Loucy (cell line): ENCODE measurements around the gene DQX1.
A peak's percentile ranks its signal among the peaks of the same experiment; 100 is the strongest.
"Not testable (repeated sequence)": the region's sequence is repeated elsewhere in the genome, so short reads cannot be mapped to it uniquely, and the experiment has no call there.

Source experiments
- H2AFZ ChIP-seq: fragments of 200-600 bp; sonication (generic); 2 replicates; pipeline ENCODE4 v1.6.0; 2016; ENCODE audit warnings: antibody characterized with exemption, mild to moderate bottlenecking, low read length, moderate library complexity
- H3F3A ChIP-seq: fragments of 200-600 bp; 2 replicates; pipeline ENCODE4 v1.6.0; 2016; ENCODE audit warnings: antibody characterized with exemption, low read depth, mild to moderate bottlenecking
- H3K27me3 ChIP-seq: fragments of 200-600 bp; sonication (generic); 2 replicates; pipeline ENCODE4 v1.6.1; 2014; ENCODE audit warnings: low read length, mild to moderate bottlenecking; ENCODE audit not compliant: insufficient read depth, poor library complexity, severe bottlenecking
- H3K36me3 ChIP-seq: fragments of 200-600 bp; sonication (generic); 2 replicates; pipeline ENCODE4 v1.6.1; 2016; ENCODE audit warnings: low read length; ENCODE audit not compliant: insufficient read depth
- H3K4me1 ChIP-seq: fragments of 200-600 bp; sonication (generic); 2 replicates; pipeline ENCODE4 v1.5.1; 2014; ENCODE audit warnings: low read length, mild to moderate bottlenecking; ENCODE audit not compliant: insufficient read depth, poor library complexity, severe bottlenecking
- H3K4me2 ChIP-seq: fragments of 200-600 bp; sonication (generic); 2 replicates; pipeline ENCODE4 v1.6.0; 2014; ENCODE audit warnings: antibody characterized with exemption, low read length, low read depth, mild to moderate bottlenecking; ENCODE audit not compliant: poor library complexity, severe bottlenecking
- H3K4me3 ChIP-seq: fragments of 200-600 bp; sonication (generic); 2 replicates; pipeline ENCODE4 v1.5.1; 2014; ENCODE audit warnings: low read length, mild to moderate bottlenecking, mixed read lengths; ENCODE audit not compliant: poor library complexity, severe bottlenecking
- H3K79me2 ChIP-seq: fragments of 200-600 bp; sonication (generic); 2 replicates; pipeline ENCODE4 v1.6.1; 2014; ENCODE audit warnings: low read length; ENCODE audit not compliant: insufficient read depth
- H3K9ac ChIP-seq: fragments of 200-600 bp; sonication (generic); 2 replicates; pipeline ENCODE4 v1.6.0; 2014; ENCODE audit warnings: mild to moderate bottlenecking, low read depth, low read length, moderate library complexity; ENCODE audit not compliant: poor library complexity, severe bottlenecking
- H3K9me2 ChIP-seq: fragments of 200-600 bp; sonication (generic); replicated peaks from 2 replicates; pipeline ENCODE4 v1.6.1; 2016; ENCODE audit warnings: low read depth, low read length, mixed read lengths
- H3K9me3 ChIP-seq: fragments of 200-600 bp; sonication (generic); 2 replicates; pipeline ENCODE4 v1.6.1; 2014; ENCODE audit warnings: mild to moderate bottlenecking, antibody characterized with exemption, low read length, low read depth; ENCODE audit not compliant: insufficient read depth
- H4K20me1 ChIP-seq: fragments of 200-600 bp; sonication (generic); 2 replicates; pipeline ENCODE4 v1.6.0; 2014; ENCODE audit warnings: antibody characterized with exemption, low read length, mild to moderate bottlenecking; ENCODE audit not compliant: insufficient read depth, poor library complexity, severe bottlenecking
- CTCF ChIP-seq: fragments of 200-600 bp; sonication (generic); conservative IDR thresholded peaks from 2 replicates; pipeline ENCODE4 v1.5.1; 2014; ENCODE audit warnings: mild to moderate bottlenecking, antibody characterized with exemption, low read length
- EZH2phosphoT487 ChIP-seq: fragments of 200-600 bp; IDR thresholded peaks from 2 replicates; pipeline ENCODE4 v1.6.1; 2018; ENCODE audit warnings: antibody characterized with exemption, mild to moderate bottlenecking, moderate library complexity, borderline replicate concordance

DQX1 gene

GRCh38 chr2:74472086-74472944 is 53.7 kb downstream of the DQX1 start, which contains the start of gene MRPL53:
Gene MRPL53, minus strand, starts transcription at chr2:74472680. Its CDS starts 20 bp downstream, at chr2:74472660.
- H3K79me2 ChIP-seq, result peaks cover 14% of the 10 kb centered on the region; the same call in 1 of the 2 replicates
- H3K4me2 ChIP-seq, result peak within 1 kb of the TSS; percentile 92
- H3K9me3 ChIP-seq, result no peaks in the 10 kb centered on the region
- peak within 1 kb of the TSS; percentile 86 for H3K9ac ChIP-seq
- peak within 1 kb of the TSS; percentile 87 for H2AFZ ChIP-seq
- peaks cover 16% of the 10 kb centered on the region for H3K4me1 ChIP-seq
- no peaks in the 10 kb centered on the region for H4K20me1 ChIP-seq
- H3K27me3 ChIP-seq, result no peaks in the 10 kb centered on the region
- H3K36me3 ChIP-seq, result peaks cover 6% of the 10 kb centered on the region; the same call in 1 of the 2 replicates
- H3F3A ChIP-seq, result peaks cover 5% of the 10 kb centered on the region; the same call in 1 of the 2 replicates
- TF ChIP-seq CTCF (0 out of 2 replicates have a peak, but pooled peaks have one; percentile 10), EZH2phosphoT487 (no peak)
- no peaks in the 10 kb centered on the region for H3K9me2 ChIP-seq
- H3K4me3 ChIP-seq, result peak within 1 kb of the TSS; percentile 86

DNA sequence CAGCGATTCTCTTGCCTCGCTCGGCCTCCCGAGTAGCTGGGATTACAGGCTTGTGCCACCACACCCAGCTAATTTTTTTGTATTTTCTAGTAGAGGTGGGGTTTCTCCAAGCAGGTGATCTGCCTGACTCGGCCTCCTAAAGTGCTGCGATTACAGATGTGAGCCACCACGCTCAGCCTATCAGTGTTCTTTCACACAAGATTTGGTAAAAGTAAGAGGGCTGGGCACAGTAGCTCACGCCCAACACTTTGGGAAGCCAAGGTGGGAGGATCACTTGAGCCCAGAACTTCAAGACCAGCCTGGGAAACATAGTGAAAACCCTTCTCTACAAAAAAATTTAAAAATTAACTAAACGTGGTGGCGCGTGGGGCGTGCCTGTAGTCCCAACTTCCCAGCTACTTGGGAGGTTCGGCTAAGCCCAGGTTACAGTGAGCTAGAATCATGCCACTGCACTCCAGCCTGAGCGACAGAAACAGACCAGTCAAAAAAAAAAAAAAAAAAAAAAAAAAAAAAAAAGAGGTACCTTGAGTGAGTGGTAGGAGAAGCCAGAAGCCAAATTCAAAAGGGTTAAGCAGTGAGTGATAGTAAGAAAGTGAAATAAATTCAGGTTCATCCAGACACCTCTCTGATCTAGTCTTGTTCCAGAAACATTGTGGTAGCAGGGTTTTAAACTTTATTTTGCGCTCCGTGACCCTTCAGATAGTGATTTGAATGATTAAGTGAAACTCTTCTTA is 54.5 kb downstream of the DQX1 start:
- TF ChIP-seq CTCF (no peak), EZH2phosphoT487 (no peak)
- H4K20me1 ChIP-seq, result no peaks in the 10 kb centered on the region
- H3K9ac ChIP-seq, result peak overlapping the region; percentile 86
- H3K4me2 ChIP-seq, result peak overlapping the region; percentile 92
- no peak overlapping the region for H2AFZ ChIP-seq
- H3K27me3 ChIP-seq, result no peaks in the 10 kb centered on the region
- no peaks in the 10 kb centered on the region for H3K9me3 ChIP-seq
- H3F3A ChIP-seq, result peaks cover 5% of the 10 kb centered on the region; the same call in 1 of the 2 replicates
- H3K4me3 ChIP-seq, result peak overlapping the region; percentile 86
- H3K36me3 ChIP-seq, result peaks cover 6% of the 10 kb centered on the region; the same call in 1 of the 2 replicates
- peaks cover 16% of the 10 kb centered on the region for H3K4me1 ChIP-seq
- no peaks in the 10 kb centered on the region for H3K9me2 ChIP-seq
- peaks cover 14% of the 10 kb centered on the region; the same call in 1 of the 2 replicates for H3K79me2 ChIP-seq

- not testable (repeated sequence) for H3F3A ChIP-seq, H3K36me3 ChIP-seq, H4K20me1 ChIP-seq, H3K27me3 ChIP-seq, H3K9me2 ChIP-seq, H3K9ac ChIP-seq, H2AFZ ChIP-seq, H3K4me3 ChIP-seq, H3K9me3 ChIP-seq, H3K4me2 ChIP-seq
- Histone ChIP-seq H3K79me2 (peaks cover 14% of the 10 kb centered on the region; the same call in 1 of the 2 replicates), H3K4me1 (peaks cover 16% of the 10 kb centered on the region)
These were observed 55.3 kb downstream of the DQX1 start for GRCh38 chr2:74470742-74471141.
